GM12891 (cell line): Measurements from ENCODE around the gene C3orf33.

ENCODE experiments used
- POLR2A ChIP-seq: IDR thresholded peaks from 2 replicates; pipeline ENCODE4 v1.6.1; 2011; ENCODE audit warnings: low read depth, low read length, control low read depth
- POLR2AphosphoS5 ChIP-seq: IDR thresholded peaks from 2 replicates; pipeline ENCODE4 v1.6.1; 2011; ENCODE audit warnings: low read depth, low read length, control low read depth

DNA sequence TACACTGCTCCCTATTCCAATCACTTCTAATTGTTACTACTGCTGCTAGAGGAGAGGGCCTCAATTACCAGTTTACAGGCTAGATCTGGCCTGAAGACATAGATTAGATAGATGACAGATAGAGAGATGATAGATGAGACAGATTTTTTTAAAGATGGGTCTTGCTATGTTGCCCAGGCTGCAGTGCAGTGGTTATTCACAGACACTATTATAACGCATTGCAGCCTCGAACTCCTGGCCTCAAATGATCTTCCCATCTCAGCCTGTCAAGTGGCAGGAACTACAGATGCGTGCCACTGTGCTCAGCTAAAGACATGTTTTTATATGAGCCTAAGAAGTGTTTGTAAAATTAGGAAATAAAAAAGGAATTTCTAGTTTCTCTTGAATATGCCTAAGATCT is 41.9 kb upstream of the C3orf33 start:
- no peak for TF ChIP-seq POLR2AphosphoS5
- TF ChIP-seq POLR2A = no peak
